ENCODE results near the gene ITGB2.
A peak's percentile ranks its signal among the peaks of the same experiment; 100 is the strongest.

The ITGB2 gene

GRCh38 chr21:44910229-44911067 is 10.3 kb downstream of the ITGB2 start:
- H3K4me3 ChIP-seq (ENCODE audit: insufficient read depth, low read depth, low read length, poor library complexity, severe bottlenecking) = no peak overlapping the region
- peak overlapping the region; percentile 11 for H3K27ac ChIP-seq (ENCODE audit: insufficient read depth, low read length, poor library complexity, severe bottlenecking)
- no peaks in the 10 kb centered on the region for H3K27me3 ChIP-seq (replicated peaks; ENCODE audit: control insufficient read depth, insufficient read depth, low read length, poor library complexity, severe bottlenecking)
- H3K36me3 ChIP-seq (ENCODE audit: control insufficient read depth, insufficient read depth, low read length) = peaks cover 30% of the 10 kb centered on the region
- H3K9me3 ChIP-seq (ENCODE audit: control insufficient read depth, low read length) = no peaks in the 10 kb centered on the region
- no peak for DNase-seq
- H3K4me1 ChIP-seq (ENCODE audit: control insufficient read depth, insufficient read depth, low read length, poor library complexity, severe bottlenecking) = peaks cover 53% of the 10 kb centered on the region

GRCh38 chr21:44909719-44910118 is 11.0 kb downstream of the ITGB2 start:
- no peaks in the 10 kb centered on the region for H3K27me3 ChIP-seq (replicated peaks; ENCODE audit: control insufficient read depth, insufficient read depth, low read length, poor library complexity, severe bottlenecking)
- H3K36me3 ChIP-seq (ENCODE audit: control insufficient read depth, insufficient read depth, low read length) = peaks cover 37% of the 10 kb centered on the region
- no peak overlapping the region for H3K27ac ChIP-seq (ENCODE audit: insufficient read depth, low read length, poor library complexity, severe bottlenecking)
- H3K4me1 ChIP-seq (ENCODE audit: control insufficient read depth, insufficient read depth, low read length, poor library complexity, severe bottlenecking) = peaks cover 47% of the 10 kb centered on the region
- no peak overlapping the region for H3K4me3 ChIP-seq (ENCODE audit: insufficient read depth, low read depth, low read length, poor library complexity, severe bottlenecking)
- DNase-seq = no peak
- H3K9me3 ChIP-seq (ENCODE audit: control insufficient read depth, low read length) = no peaks in the 10 kb centered on the region

DNA sequence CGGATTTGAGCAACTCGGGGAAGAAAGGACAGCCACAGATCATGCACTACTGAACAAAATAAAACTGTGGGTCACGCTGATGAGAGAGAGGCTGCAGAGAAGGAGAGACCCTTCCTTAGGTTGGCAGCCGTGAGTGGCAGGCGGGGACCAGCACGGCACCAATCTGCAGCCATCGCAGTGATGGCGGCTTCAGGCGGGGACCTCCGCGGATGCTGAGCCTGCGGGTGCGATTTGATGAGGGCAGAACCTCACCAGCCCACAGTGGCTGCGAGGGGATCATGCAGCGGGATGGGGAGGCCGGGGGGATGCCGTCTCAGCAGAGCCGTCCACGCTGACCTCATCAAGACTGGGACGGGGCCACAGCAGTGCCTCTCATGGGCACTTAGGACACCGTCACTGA is 11.8 kb downstream of the ITGB2 start:
- peaks cover 45% of the 10 kb centered on the region for H3K36me3 ChIP-seq (ENCODE audit: control insufficient read depth, insufficient read depth, low read length)
- H3K4me1 ChIP-seq (ENCODE audit: control insufficient read depth, insufficient read depth, low read length, poor library complexity, severe bottlenecking) = peaks cover 39% of the 10 kb centered on the region

GRCh38 chr21:44907966-44908895 is 12.5 kb downstream of the ITGB2 start:
- Histone ChIP-seq H3K36me3 (ENCODE audit: control insufficient read depth, insufficient read depth, low read length) (peaks cover 52% of the 10 kb centered on the region), H3K4me1 (ENCODE audit: control insufficient read depth, insufficient read depth, low read length, poor library complexity, severe bottlenecking) (peaks cover 32% of the 10 kb centered on the region), H3K27me3 (replicated peaks; ENCODE audit: control insufficient read depth, insufficient read depth, low read length, poor library complexity, severe bottlenecking) (no peaks in the 10 kb centered on the region), H3K4me3 (ENCODE audit: insufficient read depth, low read depth, low read length, poor library complexity, severe bottlenecking) (no peak overlapping the region), H3K9me3 (ENCODE audit: control insufficient read depth, low read length) (no peaks in the 10 kb centered on the region), H3K27ac (ENCODE audit: insufficient read depth, low read length, poor library complexity, severe bottlenecking) (no peak overlapping the region)
- no peak for DNase-seq

More for the DNA sequence above, 11.8 kb downstream of the ITGB2 start:
- Histone ChIP-seq H3K9me3 (ENCODE audit: control insufficient read depth, low read length) (no peaks in the 10 kb centered on the region), H3K27ac (ENCODE audit: insufficient read depth, low read length, poor library complexity, severe bottlenecking) (no peak overlapping the region), H3K27me3 (replicated peaks; ENCODE audit: control insufficient read depth, insufficient read depth, low read length, poor library complexity, severe bottlenecking) (no peaks in the 10 kb centered on the region), H3K4me3 (ENCODE audit: insufficient read depth, low read depth, low read length, poor library complexity, severe bottlenecking) (no peak overlapping the region)
- DNase-seq = no peak

GRCh38 chr21:44907225-44907965 is 13.3 kb downstream of the ITGB2 start:
- Histone ChIP-seq H3K4me1 (ENCODE audit: control insufficient read depth, insufficient read depth, low read length, poor library complexity, severe bottlenecking) (peaks cover 25% of the 10 kb centered on the region), H3K27ac (ENCODE audit: insufficient read depth, low read length, poor library complexity, severe bottlenecking) (peak overlapping the region; percentile 29), H3K4me3 (ENCODE audit: insufficient read depth, low read depth, low read length, poor library complexity, severe bottlenecking) (no peak overlapping the region), H3K36me3 (ENCODE audit: control insufficient read depth, insufficient read depth, low read length) (peaks cover 60% of the 10 kb centered on the region), H3K9me3 (ENCODE audit: control insufficient read depth, low read length) (no peaks in the 10 kb centered on the region), H3K27me3 (replicated peaks; ENCODE audit: control insufficient read depth, insufficient read depth, low read length, poor library complexity, severe bottlenecking) (no peaks in the 10 kb centered on the region)
- DNase-seq = no peak

DNA sequence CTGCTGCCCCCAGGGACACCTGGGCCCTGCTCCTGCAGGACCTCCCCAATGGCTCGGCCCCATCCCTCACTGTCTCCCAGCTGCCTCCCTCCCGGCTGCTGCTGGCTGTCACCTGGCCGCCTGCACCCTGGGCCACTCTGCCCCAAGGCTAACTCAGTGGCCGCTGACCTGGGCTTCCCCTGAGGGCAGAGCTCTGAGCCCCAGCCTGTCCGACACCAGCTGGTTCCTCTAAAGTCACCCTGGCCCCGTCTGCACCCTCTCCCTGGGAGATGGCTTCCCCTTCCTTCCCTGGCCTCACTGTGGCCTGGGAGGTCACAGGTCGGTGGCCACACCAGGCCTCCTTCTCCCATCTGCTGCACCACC is 15.0 kb downstream of the ITGB2 start:
- Histone ChIP-seq H3K27me3 (replicated peaks; ENCODE audit: control insufficient read depth, insufficient read depth, low read length, poor library complexity, severe bottlenecking) (no peaks in the 10 kb centered on the region), H3K27ac (ENCODE audit: insufficient read depth, low read length, poor library complexity, severe bottlenecking) (no peak overlapping the region), H3K4me1 (ENCODE audit: control insufficient read depth, insufficient read depth, low read length, poor library complexity, severe bottlenecking) (peaks cover 8% of the 10 kb centered on the region), H3K4me3 (ENCODE audit: insufficient read depth, low read depth, low read length, poor library complexity, severe bottlenecking) (no peak overlapping the region), H3K36me3 (ENCODE audit: control insufficient read depth, insufficient read depth, low read length) (peaks cover 77% of the 10 kb centered on the region), H3K9me3 (ENCODE audit: control insufficient read depth, low read length) (no peaks in the 10 kb centered on the region)
- DNase-seq = no peak

- Histone ChIP-seq H3K4me3 (ENCODE audit: insufficient read depth, low read depth, low read length, poor library complexity, severe bottlenecking) (no peak overlapping the region), H3K27me3 (replicated peaks; ENCODE audit: control insufficient read depth, insufficient read depth, low read length, poor library complexity, severe bottlenecking) (no peaks in the 10 kb centered on the region), H3K27ac (ENCODE audit: insufficient read depth, low read length, poor library complexity, severe bottlenecking) (no peak overlapping the region), H3K9me3 (ENCODE audit: control insufficient read depth, low read length) (no peaks in the 10 kb centered on the region), H3K36me3 (ENCODE audit: control insufficient read depth, insufficient read depth, low read length) (peaks cover 79% of the 10 kb centered on the region), H3K4me1 (ENCODE audit: control insufficient read depth, insufficient read depth, low read length, poor library complexity, severe bottlenecking) (peaks cover 3% of the 10 kb centered on the region)
- DNase-seq = no peak
These were observed 15.5 kb downstream of the ITGB2 start for GRCh38 chr21:44905016-44905727.

DNA sequence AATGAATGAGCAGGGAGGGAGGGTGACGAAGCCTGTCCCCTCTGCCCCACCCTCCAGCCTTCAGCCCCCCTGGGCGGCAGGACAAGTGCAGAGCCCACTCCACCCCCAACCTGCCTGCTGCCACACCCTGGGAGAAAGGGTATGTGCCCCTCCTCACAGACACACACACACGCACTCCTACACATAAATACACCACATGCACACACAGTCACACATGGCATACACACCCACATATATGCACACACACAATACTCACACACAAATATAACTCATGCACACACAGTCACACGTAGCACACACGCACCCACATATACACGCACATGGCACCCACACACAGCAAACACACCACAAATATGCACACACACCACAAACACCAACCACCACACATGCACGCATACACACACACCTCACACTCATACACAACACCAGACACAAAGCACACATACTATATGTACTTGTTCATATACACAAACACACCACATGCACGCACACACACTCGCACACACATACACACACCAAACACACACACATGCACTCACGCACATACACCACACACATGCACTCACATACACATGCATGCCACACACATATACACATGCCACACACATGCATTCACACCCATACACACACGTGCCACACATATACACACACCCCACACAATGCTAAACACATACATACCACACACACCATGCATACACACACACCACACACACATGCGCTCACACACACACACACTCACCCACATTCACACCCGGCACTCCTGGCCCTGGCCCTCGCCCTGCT is 16.4 kb downstream of the ITGB2 start:
- H3K27me3 ChIP-seq (replicated peaks; ENCODE audit: control insufficient read depth, insufficient read depth, low read length, poor library complexity, severe bottlenecking) = no peaks in the 10 kb centered on the region
- no peaks in the 10 kb centered on the region for H3K4me1 ChIP-seq (ENCODE audit: control insufficient read depth, insufficient read depth, low read length, poor library complexity, severe bottlenecking)
- no peak for DNase-seq
- H3K4me3 ChIP-seq (ENCODE audit: insufficient read depth, low read depth, low read length, poor library complexity, severe bottlenecking) = no peak overlapping the region
- H3K9me3 ChIP-seq (ENCODE audit: control insufficient read depth, low read length) = no peaks in the 10 kb centered on the region
- H3K27ac ChIP-seq (ENCODE audit: insufficient read depth, low read length, poor library complexity, severe bottlenecking) = no peak overlapping the region
- H3K36me3 ChIP-seq (ENCODE audit: control insufficient read depth, insufficient read depth, low read length) = peaks cover 86% of the 10 kb centered on the region

DNA sequence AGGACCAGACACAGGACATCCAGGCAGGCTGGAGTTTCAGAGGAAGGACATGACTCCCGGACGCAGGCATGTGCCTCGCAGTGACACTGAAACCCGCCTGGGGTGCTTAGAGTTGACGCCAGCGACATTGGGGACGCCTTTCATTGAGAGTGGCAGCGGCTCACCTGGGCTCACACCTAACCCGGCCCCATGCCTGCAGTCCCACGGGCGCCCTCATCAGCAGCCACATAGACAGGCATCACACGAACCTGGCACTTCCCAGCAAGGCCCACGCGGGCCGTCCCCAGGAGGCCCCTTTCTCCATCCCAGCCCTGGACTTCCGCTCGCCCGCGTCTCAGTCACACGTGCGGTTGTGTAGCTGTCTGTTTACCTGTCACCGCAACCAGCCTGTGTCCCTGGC is 17.0 kb downstream of the ITGB2 start:
- Histone ChIP-seq H3K4me3 (ENCODE audit: insufficient read depth, low read depth, low read length, poor library complexity, severe bottlenecking) (no peak overlapping the region), H3K27me3 (replicated peaks; ENCODE audit: control insufficient read depth, insufficient read depth, low read length, poor library complexity, severe bottlenecking) (no peaks in the 10 kb centered on the region), H3K27ac (ENCODE audit: insufficient read depth, low read length, poor library complexity, severe bottlenecking) (no peak overlapping the region), H3K9me3 (ENCODE audit: control insufficient read depth, low read length) (no peaks in the 10 kb centered on the region), H3K4me1 (ENCODE audit: control insufficient read depth, insufficient read depth, low read length, poor library complexity, severe bottlenecking) (no peaks in the 10 kb centered on the region), H3K36me3 (ENCODE audit: control insufficient read depth, insufficient read depth, low read length) (peaks cover 93% of the 10 kb centered on the region)
- no peak for DNase-seq
